ENCODE measurements around the gene CORO2B.

DNA sequence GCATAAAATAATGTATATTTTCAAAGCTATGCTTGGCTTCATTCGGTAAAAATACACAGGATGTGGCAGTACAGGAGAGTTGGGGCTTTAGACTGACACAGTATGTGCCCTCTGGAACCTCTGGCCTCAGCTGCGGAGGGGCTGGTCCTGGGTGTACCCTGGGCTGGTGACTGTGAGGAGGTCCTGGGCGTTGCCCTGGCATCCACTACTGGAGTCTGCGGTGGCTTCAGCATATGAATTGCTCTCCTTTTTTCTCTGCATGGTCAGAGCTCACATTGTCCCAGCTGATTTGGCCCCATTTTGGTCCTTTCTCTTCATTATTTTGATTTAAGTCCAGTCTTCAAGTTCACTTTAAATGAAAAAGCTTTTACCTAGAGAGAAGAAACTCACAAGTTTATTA lies 40.5 kb upstream of the CORO2B start:
- no peak for TF ChIP-seq MXI1 (IDR thresholded peaks at IDR 0.05; ENCODE audit: borderline replicate concordance, low read depth, low read length)
- no peak for TF ChIP-seq MAZ (IDR thresholded peaks at IDR 0.05; ENCODE audit: borderline replicate concordance, low read depth, low read length)
- TF ChIP-seq, protein P1, sequence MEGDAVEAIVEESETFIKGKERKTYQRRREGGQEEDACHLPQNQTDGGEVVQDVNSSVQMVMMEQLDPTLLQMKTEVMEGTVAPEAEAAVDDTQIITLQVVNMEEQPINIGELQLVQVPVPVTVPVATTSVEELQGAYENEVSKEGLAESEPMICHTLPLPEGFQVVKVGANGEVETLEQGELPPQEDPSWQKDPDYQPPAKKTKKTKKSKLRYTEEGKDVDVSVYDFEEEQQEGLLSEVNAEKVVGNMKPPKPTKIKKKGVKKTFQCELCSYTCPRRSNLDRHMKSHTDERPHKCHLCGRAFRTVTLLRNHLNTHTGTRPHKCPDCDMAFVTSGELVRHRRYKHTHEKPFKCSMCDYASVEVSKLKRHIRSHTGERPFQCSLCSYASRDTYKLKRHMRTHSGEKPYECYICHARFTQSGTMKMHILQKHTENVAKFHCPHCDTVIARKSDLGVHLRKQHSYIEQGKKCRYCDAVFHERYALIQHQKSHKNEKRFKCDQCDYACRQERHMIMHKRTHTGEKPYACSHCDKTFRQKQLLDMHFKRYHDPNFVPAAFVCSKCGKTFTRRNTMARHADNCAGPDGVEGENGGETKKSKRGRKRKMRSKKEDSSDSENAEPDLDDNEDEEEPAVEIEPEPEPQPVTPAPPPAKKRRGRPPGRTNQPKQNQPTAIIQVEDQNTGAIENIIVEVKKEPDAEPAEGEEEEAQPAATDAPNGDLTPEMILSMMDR (conservative IDR thresholded peaks at IDR 0.05; ENCODE audit: low read depth, low read length): no peak
- TF ChIP-seq POLR2A (IDR thresholded peaks at IDR 0.05; ENCODE audit: low read depth, low read length): no peak
- TF ChIP-seq SMC3 (IDR thresholded peaks at IDR 0.05; ENCODE audit: low read depth, low read length): no peak
- no peak for TF ChIP-seq CEBPB (IDR thresholded peaks at IDR 0.05; ENCODE audit: low read depth, low read length)
- no peak for TF ChIP-seq CHD1 (IDR thresholded peaks at IDR 0.05; ENCODE audit: low read depth, low read length)
- TF ChIP-seq RAD21 (IDR thresholded peaks at IDR 0.05; ENCODE audit: low read length): no peak
- no peak for TF ChIP-seq MAFK (IDR thresholded peaks at IDR 0.05; ENCODE audit: low read depth, low read length)
- no peak for TF ChIP-seq FOS (IDR thresholded peaks at IDR 0.05; ENCODE audit: low read depth, low read length)
- TF ChIP-seq, protein P2, sequence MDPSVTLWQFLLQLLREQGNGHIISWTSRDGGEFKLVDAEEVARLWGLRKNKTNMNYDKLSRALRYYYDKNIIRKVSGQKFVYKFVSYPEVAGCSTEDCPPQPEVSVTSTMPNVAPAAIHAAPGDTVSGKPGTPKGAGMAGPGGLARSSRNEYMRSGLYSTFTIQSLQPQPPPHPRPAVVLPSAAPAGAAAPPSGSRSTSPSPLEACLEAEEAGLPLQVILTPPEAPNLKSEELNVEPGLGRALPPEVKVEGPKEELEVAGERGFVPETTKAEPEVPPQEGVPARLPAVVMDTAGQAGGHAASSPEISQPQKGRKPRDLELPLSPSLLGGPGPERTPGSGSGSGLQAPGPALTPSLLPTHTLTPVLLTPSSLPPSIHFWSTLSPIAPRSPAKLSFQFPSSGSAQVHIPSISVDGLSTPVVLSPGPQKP (IDR thresholded peaks at IDR 0.05; ENCODE audit: borderline replicate concordance, low read depth, low read length): no peak
